ENCODE measurements around the gene PNKP. TPM values are rescaled to one million over a fixed set of nuclear protein-coding genes. Genes with fewer than 3 reads are reported as not detected.

Gene PNKP
- total RNA-seq, 2 donors from 2014 or later, result 29.2 to 32.5 TPM

DNA sequence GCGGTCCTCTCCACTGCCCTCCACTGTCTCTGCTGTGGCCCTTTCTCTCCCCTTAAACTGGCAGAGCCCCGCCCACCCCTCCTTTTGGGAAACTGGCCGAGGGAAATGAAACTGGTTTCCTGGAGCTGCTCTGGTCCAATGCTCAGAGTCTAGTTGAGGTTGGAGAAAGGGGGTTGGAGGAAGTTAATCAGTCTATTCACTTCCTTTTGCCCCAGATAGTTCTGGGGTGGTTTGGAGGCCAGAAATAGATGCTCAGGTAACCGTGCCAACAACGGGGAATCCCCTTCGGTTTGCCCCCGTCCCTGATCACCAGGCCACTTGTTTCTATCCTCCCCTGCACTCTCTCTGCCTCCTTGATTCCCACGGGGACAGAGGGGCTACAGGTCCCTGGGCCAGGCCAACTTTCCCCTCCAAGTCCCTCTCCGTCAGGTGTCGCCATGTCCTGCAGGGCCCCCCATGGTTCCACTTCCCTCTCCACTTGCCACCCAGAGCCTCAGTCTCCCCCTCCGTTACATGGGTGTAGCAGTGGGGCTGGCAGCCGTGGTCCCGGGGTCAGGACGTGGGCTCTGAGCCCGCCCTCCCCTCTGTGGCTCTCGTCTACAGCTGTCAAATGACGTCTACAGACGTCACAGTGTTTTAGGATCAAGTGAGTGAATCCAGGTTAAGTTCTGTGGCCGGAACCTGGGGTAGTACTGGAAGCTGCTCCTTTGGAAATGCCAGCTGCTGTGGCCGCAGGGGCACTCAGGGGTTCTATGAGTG lies 29.7 kb upstream of the PNKP start, which contains the start of gene IL4I1:
IL4I1 (minus strand) TSS at position 25 of the 759 bp plus-strand sequence. CDS start 727 bp downstream, outside the sequence.
- Histone ChIP-seq H3K4me1 (peaks cover 0 to 11% of the 10 kb centered on the region in 2 donors), H3K4me3 (no peak within 1 kb of the TSS), H3K9me3 (no peaks in the 10 kb centered on the region), H3K36me3 (no peaks in the 10 kb centered on the region), H3K27me3 (no peaks in the 10 kb centered on the region), H3K27ac (peak within 1 kb of the TSS; percentile 29 to 35)
- TF ChIP-seq, protein P1, sequence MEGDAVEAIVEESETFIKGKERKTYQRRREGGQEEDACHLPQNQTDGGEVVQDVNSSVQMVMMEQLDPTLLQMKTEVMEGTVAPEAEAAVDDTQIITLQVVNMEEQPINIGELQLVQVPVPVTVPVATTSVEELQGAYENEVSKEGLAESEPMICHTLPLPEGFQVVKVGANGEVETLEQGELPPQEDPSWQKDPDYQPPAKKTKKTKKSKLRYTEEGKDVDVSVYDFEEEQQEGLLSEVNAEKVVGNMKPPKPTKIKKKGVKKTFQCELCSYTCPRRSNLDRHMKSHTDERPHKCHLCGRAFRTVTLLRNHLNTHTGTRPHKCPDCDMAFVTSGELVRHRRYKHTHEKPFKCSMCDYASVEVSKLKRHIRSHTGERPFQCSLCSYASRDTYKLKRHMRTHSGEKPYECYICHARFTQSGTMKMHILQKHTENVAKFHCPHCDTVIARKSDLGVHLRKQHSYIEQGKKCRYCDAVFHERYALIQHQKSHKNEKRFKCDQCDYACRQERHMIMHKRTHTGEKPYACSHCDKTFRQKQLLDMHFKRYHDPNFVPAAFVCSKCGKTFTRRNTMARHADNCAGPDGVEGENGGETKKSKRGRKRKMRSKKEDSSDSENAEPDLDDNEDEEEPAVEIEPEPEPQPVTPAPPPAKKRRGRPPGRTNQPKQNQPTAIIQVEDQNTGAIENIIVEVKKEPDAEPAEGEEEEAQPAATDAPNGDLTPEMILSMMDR (IDR thresholded peaks at IDR 0.05), result no peak
- DNase-seq (ENCODE audit: low spot score), result no peak

DNA sequence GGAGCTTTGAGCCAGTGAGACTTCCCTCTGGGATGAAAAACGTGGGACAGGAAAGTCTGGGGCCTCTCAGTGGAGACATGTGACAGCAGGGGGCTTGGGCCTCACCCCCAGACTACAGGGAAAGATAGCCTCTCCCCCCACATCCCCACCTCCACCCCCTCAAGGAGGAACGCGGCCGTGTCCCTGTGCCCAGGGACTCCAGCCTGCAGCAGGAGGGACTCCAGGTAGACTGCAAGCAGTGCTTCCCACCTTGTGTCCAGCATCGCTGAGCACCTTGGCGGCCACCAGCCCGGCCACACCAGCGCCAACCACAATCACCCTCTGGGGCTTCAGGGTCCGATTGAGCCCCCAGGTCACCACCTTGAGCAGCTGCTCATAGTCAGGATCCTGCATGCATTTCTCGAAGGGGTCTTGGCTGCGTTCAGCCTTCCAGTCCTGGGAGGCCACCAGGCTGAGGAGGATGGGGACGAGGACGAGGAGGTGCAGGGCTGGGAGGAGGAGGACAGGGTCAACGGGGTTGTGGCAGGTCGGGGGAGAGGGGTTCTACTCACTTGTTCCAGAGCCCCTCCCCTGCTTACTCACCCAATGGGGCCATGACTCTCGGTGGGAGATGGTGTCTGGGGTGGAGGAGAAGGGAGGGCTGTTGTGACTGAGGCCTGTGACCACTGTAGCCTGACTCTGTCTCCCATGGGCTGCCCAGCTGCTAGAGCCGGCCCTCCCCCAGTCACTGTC lies 28.4 kb upstream of the PNKP start:
- no peaks in the 10 kb centered on the region for H3K36me3 ChIP-seq
- DNase-seq (ENCODE audit: low spot score), result no peak
- no peaks in the 10 kb centered on the region for H3K27me3 ChIP-seq
- H3K4me1 ChIP-seq, result peaks cover 0 to 14% of the 10 kb centered on the region in 2 donors
- no peak overlapping the region for H3K4me3 ChIP-seq
- no peaks in the 10 kb centered on the region for H3K9me3 ChIP-seq
- TF ChIP-seq, protein P1 (IDR thresholded peaks at IDR 0.05), result no peak
- H3K27ac ChIP-seq, result no peak overlapping the region

DNA sequence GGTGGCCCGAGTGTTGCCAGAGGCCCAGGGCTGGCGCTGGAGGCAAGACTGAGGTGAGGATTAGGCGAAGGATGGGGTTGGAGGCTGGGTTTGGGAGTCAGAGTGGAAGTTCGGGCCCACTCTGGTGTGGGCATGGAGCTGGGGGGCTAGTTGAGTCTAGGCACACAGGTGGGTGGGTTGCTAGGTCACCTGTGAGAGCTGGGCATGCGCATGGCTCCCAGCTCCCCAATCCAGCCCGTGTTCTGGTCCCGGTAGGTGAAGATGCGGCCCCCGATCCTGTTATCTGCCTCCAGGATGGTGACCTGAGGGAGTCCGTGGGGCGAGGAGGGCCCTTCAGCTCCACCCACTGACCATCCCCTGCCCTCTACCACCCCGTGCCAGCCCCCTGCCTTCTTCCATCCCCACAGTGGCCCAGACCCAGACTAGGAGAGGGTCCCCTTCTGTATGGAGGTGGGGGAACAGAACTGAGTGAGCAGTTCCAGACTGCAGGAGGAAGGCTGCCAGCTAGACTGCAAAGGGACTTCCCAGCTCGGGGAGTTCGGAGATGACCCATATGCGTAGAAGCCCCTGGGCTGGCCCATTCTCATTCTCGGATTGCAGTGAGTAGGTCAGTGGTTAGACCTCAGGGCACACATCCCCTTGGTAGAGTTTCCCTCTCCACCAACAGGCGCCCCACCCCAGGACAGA lies 27.6 kb upstream of the PNKP start:
- no peaks in the 10 kb centered on the region for H3K27me3 ChIP-seq
- no peak for DNase-seq (ENCODE audit: low spot score)

DNA sequence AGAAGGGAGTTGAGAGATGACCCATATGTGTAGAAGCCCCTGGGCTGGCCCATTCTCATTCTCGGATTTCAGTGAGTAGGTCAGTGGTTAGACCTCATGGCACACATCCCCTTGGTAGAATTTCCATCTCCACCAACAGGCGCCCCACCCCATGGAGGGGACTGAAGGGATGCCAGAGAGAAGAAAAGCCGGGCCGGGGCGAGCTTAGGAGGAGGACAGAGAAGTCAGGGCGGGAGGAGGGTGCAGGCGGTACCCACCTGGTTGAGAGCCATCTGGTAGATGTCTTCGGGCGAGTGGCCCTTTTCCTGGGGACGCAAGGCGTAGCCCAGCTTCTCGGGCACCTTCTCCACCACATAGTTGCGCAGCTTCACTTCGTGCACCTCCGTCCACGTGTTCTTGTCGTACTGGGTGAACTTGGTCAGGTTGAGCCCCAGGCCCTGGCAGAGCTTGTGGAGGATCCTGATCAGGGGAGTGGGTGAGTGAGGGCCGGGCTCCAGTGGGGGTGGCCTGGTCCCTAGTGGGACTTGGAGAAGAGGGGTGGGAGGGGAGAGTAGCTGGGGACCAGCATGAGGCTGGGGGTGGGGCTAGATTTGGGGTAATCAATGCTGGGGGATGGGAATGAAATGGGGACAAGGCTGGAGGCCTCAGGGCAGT lies 26.8 kb upstream of the PNKP start:
- DNase-seq (ENCODE audit: low spot score), result no peak
- no peak overlapping the region for H3K27ac ChIP-seq

More for the DNA sequence above, 27.6 kb upstream of the PNKP start:
- H3K4me3 ChIP-seq, result no peak overlapping the region
- H3K4me1 ChIP-seq, result peaks cover 0 to 21% of the 10 kb centered on the region in 2 donors
- TF ChIP-seq, protein P1 (IDR thresholded peaks at IDR 0.05), result no peak
- H3K9me3 ChIP-seq, result no peaks in the 10 kb centered on the region
- no peaks in the 10 kb centered on the region for H3K36me3 ChIP-seq
- H3K27ac ChIP-seq, result no peak overlapping the region

DNA sequence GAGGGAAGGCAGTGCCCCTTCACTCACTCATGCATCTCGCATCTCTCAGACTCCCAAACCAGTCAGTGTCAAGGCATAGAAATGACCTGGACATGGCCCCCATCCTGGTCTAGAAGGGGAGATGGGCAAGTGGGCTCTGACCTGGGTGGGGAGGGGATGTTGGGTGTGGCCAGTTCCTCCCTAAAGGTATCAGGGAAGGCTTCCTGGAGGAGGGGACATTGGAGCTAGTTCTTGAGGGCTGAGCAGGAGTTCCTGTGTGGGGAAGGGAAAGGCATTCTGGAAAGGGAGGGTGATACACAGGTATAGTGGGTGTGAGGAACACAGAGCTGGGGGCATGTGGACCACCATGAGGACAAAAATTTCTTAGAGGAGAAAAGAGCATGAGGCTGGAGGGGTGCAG lies 25.3 kb upstream of the PNKP start:
- peaks cover 0 to 24% of the 10 kb centered on the region in 2 donors for H3K4me1 ChIP-seq
- no peak for DNase-seq (ENCODE audit: low spot score)
- peaks cover 4% of the 10 kb centered on the region for H3K36me3 ChIP-seq
- H3K27ac ChIP-seq, result no peak overlapping the region
- no peaks in the 10 kb centered on the region for H3K9me3 ChIP-seq
- TF ChIP-seq, protein P1 (IDR thresholded peaks at IDR 0.05), result no peak
- H3K27me3 ChIP-seq, result no peaks in the 10 kb centered on the region
- H3K4me3 ChIP-seq, result no peak overlapping the region

More for the DNA sequence above, 26.8 kb upstream of the PNKP start:
- Histone ChIP-seq H3K36me3 (no peaks in the 10 kb centered on the region), H3K27me3 (no peaks in the 10 kb centered on the region), H3K9me3 (no peaks in the 10 kb centered on the region), H3K4me1 (peaks cover 0 to 24% of the 10 kb centered on the region in 2 donors), H3K4me3 (no peak overlapping the region)
- TF ChIP-seq, protein P1 (IDR thresholded peaks at IDR 0.05), result no peak

Measured in right atrium auricular region (tissue), 2 donors.